ENCODE results near the gene MYL6. TPM values are rescaled to one million over a fixed set of nuclear protein-coding genes. Genes with fewer than 3 reads are reported as not detected.
A peak's percentile ranks its signal among the peaks of the same experiment; 100 is the strongest.

Gene MYL6
- total and polyA plus RNA-seq, 10 of the 15 experiments (the other 5 are each of a cell fraction or from before 2014, with no cell fraction given) = 1,000 to 4,116 (median 1,828) TPM

DNA sequence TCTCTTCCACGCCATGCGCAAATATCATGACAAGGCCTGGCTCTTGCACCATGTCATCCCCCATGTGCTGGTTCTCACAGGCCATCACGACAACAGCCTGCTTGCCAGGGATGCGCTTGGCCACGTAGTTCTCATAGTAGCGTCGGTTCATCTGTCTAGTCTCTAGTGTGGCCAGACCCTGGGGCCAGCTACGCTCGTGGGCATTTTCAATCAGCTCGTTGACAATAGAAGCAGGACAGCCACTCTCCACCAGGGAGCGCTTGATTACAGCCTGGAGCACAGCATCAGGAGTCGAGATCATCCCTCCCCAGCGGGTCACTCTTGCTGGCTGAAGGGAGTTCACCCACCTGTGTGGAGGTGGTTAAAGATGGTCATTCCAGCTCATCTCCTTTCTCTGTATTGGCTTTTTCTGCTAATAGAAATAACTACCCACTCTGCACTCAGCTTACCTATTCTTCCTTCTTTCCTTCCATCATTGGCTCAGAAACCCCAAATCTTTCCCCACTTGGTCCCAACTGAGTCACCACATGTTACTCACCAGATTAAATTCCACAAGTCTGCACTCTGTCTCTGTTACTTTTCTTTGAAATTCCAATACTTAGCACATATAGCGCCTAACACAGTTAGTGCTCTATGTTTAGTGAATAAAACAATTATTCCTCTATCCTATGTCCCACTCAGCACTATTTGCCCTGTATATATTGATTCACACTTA is 48.5 kb downstream of the MYL6 start:
- Histone ChIP-seq H3K27ac (ENCODE audit: control insufficient read depth, insufficient read depth) (no peak overlapping the region), H3K36me3 (ENCODE audit: control insufficient read depth in 2 of 2, insufficient read depth in 2 of 2, low read length in 1 of 2) (peaks cover 9 to 15% of the 10 kb centered on the region in 2 experiments), H3K4me3 (no peak overlapping the region), H3K9ac (ENCODE audit: control insufficient read depth, insufficient read depth, low read length) (no peak overlapping the region), H3K79me2 (ENCODE audit: control insufficient read depth, insufficient read depth, low read length) (no peaks in the 10 kb centered on the region), H3K4me2 (ENCODE audit: control insufficient read depth, insufficient read depth) (no peak overlapping the region), H3K4me1 (ENCODE audit: control insufficient read depth, insufficient read depth, low read length) (no peaks in the 10 kb centered on the region), H2AFZ (ENCODE audit: control insufficient read depth, low read depth, low read length) (no peak overlapping the region), H4K20me1 (ENCODE audit: control insufficient read depth, insufficient read depth) (no peaks in the 10 kb centered on the region; the same call in 1 of the 2 replicates), H3K27me3 (replicated peaks in 1 of 2; ENCODE audit: control insufficient read depth in 2 of 2, insufficient read depth in 2 of 2, low read length in 1 of 2) (no peaks in the 10 kb centered on the region), H3K9me3 (replicated peaks; ENCODE audit: control insufficient read depth, insufficient read depth, low read length) (no peaks in the 10 kb centered on the region)
- RAD21 ChIA-PET (ENCODE audit: unreplicated experiment) = interaction anchor here (0.7 to 3.4 kb wide), 15 partner anchors 15 to 860 kb away, joined by 3 to 41 read pairs (median 4); partner anchors contain the start of genes ANKRD52, COQ10A, ESYT1 and RNF41
- FAIRE-seq (no peak), ATAC-seq (peak; percentile 95), DNase-seq (ENCODE audit: low read depth, low spot score) (no peak)
- in situ Hi-C loops (cut with MboI) = no loop called here
- SMC1A ChIA-PET (ENCODE audit: uncharacterized antibody, unreplicated experiment) = interaction anchor here (0.5 to 4.0 kb wide), 13 partner anchors 10 to 519 kb away, joined by 3 to 29 read pairs (median 4); partner anchors contain the start of genes ANKRD52, RNF41, SMARCC2 and TIMELESS
- CTCF ChIA-PET = interaction anchor here (0.6 to 7.0 kb wide), 31 partner anchors 10 to 263 kb away, joined by 3 to 107 read pairs (median 5); partner anchors contain the start of genes ANKRD52, PAN2, RNF41 and SMARCC2
- intact Hi-C loops (cut with micrococcal nuclease; ENCODE audit: unreplicated experiment) = loop anchor here (1.0 to 2.0 kb wide), 2 partner anchors 18 to 258 kb away; partner anchors contain the start of gene NABP2
- TF ChIP-seq SMARCA5 (IDR thresholded peaks at IDR 0.05) = peak; percentile 65; the same call in 1 of the 2 replicates
- peak; percentile 45 for TF ChIP-seq RAD21 (IDR thresholded peaks at IDR 0.05; ENCODE audit: insufficient read depth, low read depth, low read length)
- 0 out of 2 replicates have a peak, but pooled peaks have one; percentile 24 for TF ChIP-seq HDGF (IDR thresholded peaks at IDR 0.05)
- peak; percentile 62 for TF ChIP-seq SMC3 (IDR thresholded peaks at IDR 0.05; ENCODE audit: borderline replicate concordance, low read length)
- TF ChIP-seq, protein P1, sequence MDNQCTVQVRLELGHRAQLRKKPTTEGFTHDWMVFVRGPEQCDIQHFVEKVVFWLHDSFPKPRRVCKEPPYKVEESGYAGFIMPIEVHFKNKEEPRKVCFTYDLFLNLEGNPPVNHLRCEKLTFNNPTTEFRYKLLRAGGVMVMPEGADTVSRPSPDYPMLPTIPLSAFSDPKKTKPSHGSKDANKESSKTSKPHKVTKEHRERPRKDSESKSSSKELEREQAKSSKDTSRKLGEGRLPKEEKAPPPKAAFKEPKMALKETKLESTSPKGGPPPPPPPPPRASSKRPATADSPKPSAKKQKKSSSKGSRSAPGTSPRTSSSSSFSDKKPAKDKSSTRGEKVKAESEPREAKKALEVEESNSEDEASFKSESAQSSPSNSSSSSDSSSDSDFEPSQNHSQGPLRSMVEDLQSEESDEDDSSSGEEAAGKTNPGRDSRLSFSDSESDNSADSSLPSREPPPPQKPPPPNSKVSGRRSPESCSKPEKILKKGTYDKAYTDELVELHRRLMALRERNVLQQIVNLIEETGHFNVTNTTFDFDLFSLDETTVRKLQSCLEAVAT (IDR thresholded peaks at IDR 0.05) = 0 out of 2 replicates have a peak, but pooled peaks have one; percentile 57
- TF ChIP-seq GABPA (IDR thresholded peaks at IDR 0.05; ENCODE audit: low read depth) = no peak
- TF ChIP-seq, protein P2, sequence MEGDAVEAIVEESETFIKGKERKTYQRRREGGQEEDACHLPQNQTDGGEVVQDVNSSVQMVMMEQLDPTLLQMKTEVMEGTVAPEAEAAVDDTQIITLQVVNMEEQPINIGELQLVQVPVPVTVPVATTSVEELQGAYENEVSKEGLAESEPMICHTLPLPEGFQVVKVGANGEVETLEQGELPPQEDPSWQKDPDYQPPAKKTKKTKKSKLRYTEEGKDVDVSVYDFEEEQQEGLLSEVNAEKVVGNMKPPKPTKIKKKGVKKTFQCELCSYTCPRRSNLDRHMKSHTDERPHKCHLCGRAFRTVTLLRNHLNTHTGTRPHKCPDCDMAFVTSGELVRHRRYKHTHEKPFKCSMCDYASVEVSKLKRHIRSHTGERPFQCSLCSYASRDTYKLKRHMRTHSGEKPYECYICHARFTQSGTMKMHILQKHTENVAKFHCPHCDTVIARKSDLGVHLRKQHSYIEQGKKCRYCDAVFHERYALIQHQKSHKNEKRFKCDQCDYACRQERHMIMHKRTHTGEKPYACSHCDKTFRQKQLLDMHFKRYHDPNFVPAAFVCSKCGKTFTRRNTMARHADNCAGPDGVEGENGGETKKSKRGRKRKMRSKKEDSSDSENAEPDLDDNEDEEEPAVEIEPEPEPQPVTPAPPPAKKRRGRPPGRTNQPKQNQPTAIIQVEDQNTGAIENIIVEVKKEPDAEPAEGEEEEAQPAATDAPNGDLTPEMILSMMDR (IDR thresholded peaks at IDR 0.05 in 2 of 3, conservative IDR thresholded peaks at IDR 0.05 in 1 of 3; ENCODE audit: control insufficient read depth in 2 of 3, extremely low read depth in 1 of 3, insufficient read depth in 1 of 3, low read depth in 3 of 3, low read length in 3 of 3) = peak; percentile 67 to 79 (median 75)
- TF ChIP-seq, protein P3, sequence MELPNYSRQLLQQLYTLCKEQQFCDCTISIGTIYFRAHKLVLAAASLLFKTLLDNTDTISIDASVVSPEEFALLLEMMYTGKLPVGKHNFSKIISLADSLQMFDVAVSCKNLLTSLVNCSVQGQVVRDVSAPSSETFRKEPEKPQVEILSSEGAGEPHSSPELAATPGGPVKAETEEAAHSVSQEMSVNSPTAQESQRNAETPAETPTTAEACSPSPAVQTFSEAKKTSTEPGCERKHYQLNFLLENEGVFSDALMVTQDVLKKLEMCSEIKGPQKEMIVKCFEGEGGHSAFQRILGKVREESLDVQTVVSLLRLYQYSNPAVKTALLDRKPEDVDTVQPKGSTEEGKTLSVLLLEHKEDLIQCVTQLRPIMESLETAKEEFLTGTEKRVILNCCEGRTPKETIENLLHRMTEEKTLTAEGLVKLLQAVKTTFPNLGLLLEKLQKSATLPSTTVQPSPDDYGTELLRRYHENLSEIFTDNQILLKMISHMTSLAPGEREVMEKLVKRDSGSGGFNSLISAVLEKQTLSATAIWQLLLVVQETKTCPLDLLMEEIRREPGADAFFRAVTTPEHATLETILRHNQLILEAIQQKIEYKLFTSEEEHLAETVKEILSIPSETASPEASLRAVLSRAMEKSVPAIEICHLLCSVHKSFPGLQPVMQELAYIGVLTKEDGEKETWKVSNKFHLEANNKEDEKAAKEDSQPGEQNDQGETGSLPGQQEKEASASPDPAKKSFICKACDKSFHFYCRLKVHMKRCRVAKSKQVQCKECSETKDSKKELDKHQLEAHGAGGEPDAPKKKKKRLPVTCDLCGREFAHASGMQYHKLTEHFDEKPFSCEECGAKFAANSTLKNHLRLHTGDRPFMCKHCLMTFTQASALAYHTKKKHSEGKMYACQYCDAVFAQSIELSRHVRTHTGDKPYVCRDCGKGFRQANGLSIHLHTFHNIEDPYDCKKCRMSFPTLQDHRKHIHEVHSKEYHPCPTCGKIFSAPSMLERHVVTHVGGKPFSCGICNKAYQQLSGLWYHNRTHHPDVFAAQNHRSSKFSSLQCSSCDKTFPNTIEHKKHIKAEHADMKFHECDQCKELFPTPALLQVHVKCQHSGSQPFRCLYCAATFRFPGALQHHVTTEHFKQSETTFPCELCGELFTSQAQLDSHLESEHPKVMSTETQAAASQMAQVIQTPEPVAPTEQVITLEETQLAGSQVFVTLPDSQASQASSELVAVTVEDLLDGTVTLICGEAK (IDR thresholded peaks at IDR 0.05; ENCODE audit: borderline replicate concordance) = no peak
- POLR2A ChIA-PET = interaction anchor here (4.6 kb wide), 1 partner anchor 15 kb away, joined by 24 read pairs; the partner anchor contains the start of gene RNF41
- BruUV-seq (replicated peaks) = no TSS peak
- WGBS (ENCODE audit: insufficient coverage, insufficient replicate concordance, low lambda C conversion rate, missing lambda C conversion rate) = 82% methylated on average over 14 of the region's 14 CpGs
